ENCODE measurements around the gene KHK.
"Not testable (repeated sequence)": the region's sequence is repeated elsewhere in the genome, so short reads cannot be mapped to it uniquely, and the experiment has no call there.

The KHK gene

DNA sequence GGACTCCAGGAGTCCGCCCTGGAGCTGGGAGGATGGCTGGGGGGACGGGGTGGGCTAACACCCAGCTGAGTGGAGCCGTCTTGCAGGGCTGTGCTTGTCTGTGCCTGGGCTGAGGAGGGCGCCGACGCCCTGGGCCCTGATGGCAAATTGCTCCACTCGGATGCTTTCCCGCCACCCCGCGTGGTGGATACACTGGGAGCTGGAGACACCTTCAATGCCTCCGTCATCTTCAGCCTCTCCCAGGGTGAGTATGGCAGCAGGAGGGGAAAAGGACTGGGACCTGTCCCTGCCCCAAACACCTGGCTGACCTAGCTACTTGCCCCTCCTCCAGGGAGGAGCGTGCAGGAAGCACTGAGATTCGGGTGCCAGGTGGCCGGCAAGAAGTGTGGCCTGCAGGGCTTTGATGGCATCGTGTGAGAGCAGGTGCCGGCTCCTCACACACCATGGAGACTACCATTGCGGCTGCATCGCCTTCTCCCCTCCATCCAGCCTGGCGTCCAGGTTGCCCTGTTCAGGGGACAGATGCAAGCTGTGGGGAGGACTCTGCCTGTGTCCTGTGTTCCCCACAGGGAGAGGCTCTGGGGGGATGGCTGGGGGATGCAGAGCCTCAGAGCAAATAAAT lies 12.9 kb downstream of the KHK start:
- DNase-seq = no peak

DNA sequence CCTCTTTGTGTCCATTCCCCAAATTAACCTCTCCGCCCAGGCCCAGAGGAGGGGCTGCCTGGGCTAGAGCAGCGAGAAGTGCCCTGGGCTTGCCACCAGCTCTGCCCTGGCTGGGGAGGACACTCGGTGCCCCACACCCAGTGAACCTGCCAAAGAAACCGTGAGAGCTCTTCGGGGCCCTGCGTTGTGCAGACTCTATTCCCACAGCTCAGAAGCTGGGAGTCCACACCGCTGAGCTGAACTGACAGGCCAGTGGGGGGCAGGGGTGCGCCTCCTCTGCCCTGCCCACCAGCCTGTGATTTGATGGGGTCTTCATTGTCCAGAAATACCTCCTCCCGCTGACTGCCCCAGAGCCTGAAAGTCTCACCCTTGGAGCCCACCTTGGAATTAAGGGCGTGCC lies 13.5 kb downstream of the KHK start:
- no peak for DNase-seq

DNA sequence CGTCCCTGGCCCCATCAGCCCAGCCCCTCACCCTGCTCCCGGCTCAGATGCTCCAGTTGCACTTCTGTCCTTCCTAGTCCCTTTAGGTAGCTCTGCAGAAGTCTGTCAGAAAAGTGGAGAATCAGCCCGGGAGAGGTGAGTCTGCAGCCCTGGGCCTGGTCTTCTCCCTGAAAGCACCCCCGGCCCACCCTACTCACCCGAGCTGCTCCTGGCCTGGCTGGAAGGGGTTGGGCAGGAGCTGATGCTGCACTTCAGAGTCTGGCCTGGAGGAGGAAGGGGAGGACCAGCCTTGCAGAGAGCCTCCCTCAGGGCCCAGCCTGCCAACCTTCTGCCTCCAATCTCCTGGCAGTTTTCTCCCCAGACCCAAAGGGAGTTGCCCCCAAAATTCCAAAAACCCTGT lies 15.8 kb downstream of the KHK start:
- DNase-seq = no peak

DNA sequence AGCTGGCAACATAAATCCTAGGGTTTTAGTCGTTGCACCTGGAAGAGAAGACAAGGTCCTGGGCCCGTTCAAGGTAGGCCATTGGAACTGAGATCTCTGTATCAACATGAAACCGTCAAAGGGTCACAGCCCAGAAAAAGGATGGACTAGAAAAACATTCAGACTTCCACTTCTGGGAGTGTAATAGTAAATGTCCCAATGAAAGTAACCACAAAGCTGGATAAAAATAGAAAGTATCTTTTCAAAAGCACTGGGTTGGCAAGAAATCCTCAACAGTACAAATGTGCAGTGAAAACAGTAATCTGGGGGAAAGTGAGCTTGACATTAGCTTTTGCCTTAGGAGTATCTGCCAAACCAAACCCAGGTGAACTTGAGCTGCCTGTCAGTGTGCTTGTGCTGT lies 19.4 kb downstream of the KHK start:
- no peak for DNase-seq

DNA sequence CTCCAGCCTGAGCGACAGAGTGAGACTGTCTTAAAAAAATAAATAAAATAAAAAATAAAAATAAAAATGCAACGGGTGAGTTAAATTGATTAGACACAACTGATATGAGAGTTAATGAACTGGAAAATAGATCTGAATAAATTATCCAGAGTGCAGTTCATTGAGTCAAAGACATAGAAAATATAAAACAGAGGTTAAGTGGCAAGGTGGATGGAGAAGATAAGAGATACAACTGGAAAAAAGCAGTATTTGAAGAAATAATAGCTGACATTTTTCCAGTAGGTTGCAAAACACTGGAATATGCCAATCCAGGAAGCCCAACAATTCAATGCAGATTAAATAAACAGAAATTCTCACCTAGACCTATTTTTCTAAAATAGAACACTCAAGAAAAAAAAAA lies 21.6 kb downstream of the KHK start:
- no peak for DNase-seq

DNA sequence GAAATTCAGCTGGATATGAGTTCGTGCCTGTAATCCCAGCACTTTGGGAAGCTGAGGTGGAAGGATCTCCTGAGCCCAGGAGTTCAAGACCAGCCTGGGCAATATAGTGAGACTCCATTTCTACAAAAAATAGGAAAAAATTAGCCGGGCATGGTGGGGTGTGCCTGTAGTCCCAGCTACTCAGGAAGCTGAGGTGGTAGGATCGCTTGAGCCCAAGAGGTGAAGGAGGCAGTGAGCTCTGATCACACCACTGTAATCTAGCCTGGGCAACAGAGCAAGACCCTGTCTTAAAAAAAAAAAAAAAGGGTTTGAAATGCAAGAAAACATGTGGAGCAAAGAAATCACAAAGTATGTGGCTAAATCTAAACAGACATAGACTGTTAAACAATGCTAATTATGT lies 22.5 kb downstream of the KHK start:
- DNase-seq = no peak

DNA sequence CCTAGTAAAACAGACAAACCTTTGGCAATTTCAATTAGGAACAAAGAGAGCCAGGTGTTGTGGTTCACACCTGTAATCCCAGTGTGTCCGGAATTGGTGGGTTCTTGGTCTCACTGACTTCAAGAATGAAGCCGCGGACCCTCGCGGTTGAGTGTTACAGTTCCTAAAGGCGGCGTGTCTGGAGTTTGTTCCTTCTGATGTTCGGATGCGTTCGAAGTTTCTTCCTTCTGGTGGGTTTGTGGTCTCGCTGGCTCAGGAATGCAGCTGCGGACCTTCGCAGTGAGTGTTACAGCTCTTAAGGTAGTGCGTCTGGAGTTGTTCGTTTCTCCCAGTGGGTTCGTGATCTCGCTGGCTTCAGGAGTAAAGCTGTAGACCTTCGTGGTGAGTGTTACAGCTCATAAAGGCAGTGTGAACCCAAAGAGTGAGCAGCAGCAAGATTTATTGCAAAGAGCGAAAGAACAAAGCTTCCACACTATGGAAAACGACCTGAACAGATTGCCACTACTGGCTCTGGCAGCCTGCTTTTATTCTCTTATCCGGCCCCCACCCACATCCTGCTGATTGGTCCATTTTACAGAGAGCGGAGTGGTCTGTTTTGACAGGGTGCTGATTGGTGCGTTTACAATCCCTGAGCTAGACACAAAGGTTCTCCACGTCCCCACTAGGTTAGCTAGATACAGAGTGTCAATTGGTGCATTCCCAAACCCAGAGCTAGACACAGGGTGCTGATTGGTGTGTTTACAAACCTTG lies 24.2 kb downstream of the KHK start:
- not testable (repeated sequence) for DNase-seq

DNA sequence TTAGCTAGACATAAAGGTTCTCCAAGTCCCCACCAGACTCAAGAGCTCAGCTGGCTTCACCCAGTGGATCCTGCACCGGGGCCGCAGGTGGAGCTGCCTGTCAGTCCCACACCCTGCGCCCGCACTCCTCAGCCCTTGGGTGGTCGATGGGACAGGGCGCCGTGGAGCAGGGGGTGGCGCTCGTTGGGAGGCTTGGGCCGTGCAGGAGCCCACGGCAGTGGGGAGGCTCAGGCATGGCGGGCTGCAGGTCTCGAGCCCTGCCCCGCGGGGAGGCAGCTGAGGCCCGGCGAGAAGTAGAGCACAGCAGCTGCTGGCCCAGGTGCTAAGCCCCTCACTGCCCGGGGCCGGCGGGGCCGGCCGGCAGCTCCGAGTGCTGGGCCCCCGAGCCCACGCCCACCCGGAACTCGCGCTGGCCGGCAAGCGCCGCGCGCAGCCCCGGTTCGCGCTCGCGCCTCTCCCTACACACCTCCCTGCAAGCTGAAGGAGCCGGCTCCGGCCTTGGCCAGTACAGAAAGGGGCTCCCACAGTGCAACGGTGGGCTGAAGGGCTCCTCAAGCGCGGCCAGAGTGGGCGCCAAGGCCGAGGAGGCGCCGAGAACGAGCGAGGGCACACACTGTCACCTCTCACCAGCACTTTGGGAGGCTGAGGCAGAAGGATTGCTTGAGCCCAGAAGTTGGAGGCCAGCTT lies 25.0 kb downstream of the KHK start:
- DNase-seq = not testable (repeated sequence)

DNA sequence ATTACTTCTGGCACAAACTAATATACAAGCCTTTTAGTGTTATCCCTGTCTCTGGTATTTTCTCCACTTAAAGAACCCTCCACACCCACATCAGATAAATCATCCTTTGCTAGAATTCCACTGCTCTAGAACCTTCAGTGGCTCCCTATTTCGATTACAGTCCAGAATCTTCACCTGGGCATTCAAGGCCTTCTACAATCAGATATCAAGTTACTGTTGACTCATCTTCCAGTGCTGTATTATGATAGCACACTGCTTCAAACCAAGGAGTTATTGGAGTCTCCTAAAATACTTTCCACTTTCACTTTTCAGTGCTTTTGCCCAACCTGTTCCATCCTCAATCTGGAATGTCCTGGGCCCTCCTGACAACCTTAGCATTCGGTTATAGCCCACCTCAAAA lies 28.9 kb downstream of the KHK start:
- no peak for DNase-seq

DNA sequence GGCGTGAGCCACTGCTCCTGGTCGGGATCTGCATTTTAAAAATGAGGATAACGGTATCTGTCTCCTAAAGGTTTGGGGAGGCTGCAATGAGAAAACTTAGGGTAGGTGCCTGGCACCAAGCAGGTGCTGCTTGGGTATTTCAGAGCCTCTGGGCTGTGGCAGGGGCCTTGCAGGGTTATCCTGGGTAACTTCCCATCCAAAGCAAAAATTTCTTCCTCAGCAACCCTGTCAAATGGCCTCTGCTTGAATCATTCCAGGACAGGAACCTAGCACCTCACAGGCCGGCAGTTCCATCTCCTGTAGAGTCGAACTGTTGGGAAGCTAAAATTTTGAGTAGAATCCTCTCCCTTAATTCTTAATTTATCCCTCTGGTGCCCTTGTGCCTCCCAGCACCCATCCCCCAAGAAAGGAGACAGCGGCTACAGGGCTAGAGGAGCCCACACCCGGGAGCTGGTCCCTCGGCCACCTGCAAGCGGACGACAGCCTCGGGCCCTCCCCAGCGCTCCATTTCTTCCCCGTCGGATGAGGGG lies 31.5 kb downstream of the KHK start:
- no peak for DNase-seq

DNA sequence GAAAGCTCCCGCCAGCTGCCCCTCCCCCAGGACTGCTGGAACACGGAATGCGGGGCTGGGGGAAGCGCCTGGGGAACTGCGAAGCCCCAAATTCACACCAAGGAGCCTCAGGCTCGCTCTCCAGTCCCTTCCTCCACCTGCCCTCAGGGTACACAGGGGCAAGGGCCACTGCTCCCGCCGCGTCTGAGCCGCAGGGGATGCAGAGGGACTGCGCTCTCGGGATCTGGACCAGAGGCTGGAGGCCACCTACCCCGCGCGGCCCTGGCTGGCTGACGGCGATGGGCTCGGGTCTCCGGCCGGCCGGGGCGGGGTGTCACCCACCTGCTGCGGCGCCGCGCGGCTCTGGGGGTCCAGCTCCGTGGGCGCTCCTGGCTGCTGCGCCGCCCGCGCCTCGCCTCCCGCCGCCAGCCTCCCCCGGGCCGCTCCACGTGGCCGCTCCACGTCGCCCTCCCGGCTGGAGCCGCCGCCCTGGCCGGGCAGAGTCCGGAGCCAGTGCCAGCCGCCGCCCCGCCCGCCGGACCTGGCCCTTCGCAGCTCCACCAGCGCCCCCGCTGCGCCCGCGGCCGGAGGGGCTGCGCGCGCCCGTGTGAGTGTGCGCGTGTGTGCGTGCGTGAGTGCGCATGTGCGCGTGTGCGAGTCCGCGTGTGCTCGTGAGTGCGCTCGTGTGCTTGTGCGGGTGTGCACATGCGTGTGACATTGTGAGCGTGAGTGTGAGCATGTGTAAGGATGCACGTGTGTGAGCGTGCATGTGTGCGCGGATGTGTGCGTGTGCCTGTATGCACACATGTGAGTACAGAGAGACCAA lies 32.2 kb downstream of the KHK start, which contains the start of gene CGREF1:
CGREF1 (minus strand) TSS at position 604 of the 805 bp plus-strand sequence. CDS start 14,762 bp downstream, outside the sequence.
- DNase-seq = no peak

DNA sequence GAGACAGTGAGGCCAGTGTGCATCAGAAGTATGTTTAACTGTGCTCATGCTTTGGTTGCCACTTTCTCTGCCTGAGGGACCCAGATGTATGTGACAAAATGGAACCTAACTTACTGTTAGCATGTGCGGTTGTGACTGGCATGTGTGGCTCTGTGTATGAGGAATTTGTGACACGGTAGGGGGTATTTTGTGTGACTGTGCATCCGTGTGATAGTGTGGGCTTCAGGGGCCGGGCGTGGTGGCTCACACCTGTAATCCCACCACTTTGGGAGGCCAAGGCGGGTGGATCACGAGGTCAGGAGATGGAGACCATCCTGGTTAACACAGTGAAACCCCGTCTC lies 32.7 kb downstream of the KHK start:
- not testable (repeated sequence) for DNase-seq

DNA sequence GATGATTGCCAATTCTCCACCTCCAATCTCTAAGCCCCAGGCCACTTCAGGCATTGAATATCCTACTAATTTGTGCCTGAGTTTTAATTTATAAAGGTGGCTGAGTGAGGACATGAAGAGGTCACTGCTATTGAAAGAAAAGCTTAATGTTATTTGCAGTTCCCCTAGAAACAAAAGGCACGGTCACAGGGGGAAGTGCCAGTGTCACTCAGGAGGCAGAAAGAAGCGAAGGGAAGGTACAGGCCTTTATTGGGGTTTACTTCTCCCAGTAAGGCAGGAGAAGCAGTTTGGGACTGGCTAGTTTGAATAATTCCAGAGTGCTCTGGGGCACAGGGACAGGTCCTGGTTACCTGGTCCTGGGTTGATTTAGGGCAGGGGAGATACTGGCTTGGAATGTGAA lies 35.3 kb downstream of the KHK start:
- DNase-seq = no peak

DNA sequence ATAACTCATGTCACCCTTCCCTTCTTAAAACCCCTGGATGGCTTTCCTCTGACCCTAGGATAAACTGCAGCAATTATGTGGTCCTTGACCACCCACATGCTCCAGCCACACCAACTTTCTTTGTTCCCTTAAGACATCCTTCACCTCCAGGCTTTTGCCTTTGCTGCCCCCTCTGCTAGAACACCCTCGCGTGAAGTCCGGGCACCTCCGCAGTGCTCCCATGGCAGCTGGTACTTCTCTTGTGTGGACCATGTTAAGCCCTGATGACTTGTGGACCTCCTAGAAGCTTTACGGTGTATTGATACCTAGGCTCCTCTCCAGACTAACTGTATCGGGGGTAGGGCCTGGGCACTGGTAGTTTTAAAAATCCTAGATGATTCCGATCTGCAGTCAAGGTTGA lies 36.2 kb downstream of the KHK start:
- no peak for DNase-seq

DNA sequence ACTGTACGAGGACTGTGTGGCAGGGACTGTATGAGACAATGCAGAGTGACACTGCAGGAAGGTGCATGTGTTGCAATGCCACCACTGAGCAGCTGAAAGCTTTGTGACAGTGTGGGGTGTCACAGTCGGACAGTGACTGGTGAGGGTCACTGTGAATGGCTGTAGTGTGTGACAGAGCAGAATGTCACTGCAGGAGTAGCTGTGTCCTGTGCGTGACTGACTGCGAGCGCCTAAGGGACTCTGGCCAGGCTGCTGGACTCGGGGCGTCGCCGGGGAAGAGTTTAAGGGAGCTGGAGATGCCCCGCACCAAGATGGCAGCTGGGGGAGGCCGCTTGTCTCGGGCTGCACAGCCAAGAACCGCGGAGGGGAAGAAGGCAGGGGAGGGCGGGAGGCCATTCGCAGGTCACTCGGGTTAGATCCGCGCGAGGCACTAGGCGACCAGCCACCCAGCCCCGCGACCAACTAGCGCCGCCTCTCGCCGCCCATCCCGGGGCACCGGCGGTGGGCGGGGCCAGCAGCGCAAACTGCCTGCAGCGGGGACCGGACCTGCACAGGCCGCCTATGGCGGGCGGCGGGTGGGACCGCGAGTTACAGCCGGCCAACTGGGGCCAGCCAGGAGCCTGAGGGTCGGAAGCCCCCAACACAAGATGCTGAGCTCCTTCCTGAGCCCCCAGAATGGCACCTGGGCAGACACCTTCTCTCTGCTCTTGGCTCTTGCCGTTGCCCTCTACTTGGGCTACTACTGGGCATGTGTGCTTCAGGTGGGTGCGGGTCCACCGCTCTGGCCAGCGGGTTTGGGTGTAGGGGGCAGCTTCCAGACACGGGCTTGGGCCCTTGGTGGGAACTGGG lies 37.0 kb downstream of the KHK start, which contains the start of gene ABHD1:
ABHD1 (plus strand) TSS at position 514 of the 849 bp plus-strand sequence; CDS start at position 648, 134 bp downstream.
- no peak for DNase-seq

DNA sequence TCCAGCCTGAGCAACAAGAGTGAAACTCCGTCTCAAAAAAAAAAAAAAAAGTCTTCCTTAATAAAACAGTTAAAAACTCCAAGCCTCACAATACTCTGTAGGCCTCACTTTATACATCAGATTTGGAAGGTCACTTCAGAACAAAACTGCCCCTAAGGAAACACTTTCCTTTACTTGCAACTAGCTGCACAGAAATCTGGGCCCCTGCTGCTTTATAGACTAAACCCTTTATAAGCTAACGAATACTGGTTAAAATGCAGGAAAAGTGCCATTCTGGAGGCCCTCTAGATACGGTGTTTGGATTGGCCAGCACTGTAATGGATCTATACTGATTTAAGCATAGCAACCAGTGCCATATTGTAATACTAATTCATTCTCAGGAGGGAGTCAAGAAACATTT lies 38.5 kb downstream of the KHK start:
- no peak for DNase-seq

DNA sequence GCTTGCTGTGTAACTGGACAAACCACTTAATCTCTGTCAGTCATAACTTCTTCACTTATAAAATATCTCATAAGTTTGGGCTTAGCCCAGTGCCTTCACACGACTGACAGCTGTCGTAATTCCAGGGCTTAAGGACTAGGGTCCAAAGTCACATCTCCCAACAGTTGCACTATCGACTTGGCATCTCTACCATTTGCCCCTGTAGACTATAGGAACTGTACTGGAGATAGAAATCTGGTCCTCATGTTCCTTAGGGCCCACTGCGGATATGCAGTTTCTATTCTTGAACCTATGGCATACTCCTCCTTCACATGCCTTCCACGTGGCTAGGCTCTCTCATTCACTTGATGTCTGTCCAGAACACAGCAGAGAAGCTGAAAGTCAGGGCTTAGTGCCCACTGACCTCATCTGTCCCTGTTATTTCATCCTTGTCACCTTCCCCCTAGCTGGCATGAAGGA lies 39.7 kb downstream of the KHK start:
- DNase-seq = no peak

DNA sequence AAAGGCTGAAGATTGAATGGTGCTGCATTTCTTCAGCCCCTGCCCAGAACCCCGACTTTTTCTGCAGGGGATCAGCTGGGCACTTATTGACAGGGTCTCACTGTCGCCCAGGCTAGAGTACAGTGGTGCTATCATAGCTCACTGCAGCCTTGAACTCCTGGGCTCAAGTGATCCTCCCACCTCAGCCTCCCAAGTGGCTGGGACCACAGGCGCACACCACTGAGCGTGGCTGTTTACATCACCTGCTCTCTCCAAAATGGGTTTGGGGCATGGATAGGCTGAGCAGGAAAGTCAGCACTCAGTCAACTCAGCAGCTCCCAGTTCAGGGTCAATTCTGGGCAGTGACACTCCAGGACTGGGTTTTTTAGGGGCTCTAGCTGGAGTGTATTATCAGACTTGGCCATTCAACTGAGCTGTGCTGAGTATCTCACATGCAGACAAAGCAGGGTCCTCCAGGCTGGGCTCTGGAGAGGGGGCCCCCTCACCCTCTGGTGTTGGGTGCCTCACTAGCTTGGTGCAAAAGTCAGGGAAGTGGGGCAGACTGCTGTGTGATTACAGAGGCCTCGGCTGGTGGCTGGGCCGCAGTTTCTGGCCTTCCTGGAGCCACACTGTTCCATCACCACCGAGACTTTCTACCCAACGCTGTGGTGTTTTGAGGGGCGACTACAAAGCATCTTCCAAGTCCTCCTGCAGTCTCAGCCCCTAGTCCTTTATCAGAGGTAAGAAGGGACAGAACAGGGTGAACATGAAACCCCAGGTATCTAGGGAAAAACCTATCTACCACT lies 41.5 kb downstream of the KHK start:
- DNase-seq = no peak

DNA sequence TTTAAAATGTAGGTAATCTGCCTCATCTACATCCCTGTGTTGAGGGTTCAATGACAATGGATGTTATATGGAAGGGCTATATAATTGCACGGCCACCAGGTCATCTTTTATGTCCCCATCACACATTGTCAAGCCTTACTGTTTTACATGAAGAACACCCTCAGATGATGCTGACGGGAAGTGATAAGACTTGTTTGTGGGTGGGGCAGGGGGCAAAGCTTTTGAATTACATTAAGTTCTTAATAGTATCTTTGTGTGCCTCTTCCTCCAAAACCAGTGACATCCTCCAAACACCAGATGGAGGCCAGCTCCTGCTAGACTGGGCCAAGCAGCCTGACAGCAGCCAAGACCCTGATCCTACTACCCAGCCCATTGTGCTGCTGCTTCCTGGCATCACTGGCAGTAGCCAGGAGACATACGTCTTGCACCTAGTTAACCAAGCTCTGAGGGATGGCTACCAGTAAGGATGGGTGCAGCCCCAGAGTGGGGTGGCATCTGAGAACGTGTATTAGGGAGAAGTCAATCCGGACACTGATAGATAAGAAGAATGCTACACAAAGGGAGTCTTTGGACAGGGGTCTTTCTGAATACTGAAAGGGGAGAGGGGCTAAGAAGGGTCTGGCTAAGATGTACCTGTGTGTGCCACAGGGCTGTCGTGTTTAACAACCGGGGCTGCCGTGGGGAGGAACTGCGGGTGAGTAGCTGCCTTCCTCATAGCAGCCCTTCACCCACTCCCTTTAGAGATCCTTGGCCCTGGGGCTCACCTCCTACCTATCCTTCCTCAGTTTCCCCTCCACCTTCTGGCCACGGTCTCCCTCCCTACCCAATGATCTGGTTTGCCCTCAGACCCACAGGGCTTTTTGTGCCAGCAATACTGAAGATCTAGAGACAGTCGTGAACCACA lies 42.3 kb downstream of the KHK start:
- DNase-seq = no peak

DNA sequence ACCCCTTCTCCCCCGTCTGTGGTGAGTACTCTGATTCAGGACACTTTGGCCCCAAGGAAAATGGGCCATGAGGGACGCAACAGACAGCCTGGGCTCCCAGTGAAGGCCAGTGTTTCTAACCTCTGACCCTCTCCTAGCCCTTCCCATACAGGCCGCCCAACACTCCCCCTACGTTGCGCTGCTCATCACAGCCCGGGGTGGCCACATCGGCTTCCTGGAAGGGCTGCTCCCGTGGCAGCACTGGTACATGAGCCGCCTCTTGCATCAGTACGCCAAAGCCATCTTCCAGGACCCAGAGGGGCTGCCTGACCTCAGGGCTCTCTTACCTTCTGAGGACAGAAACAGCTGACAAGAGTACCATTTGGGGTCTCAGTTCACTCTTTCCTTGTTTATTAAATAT lies 43.8 kb downstream of the KHK start:
- DNase-seq = no peak

All from amniotic stem cell (primary cell).